Gastroesophageal sphincter (tissue), 4 donors: ENCODE results near the gene SLC6A9. TPM values are rescaled to one million over a fixed set of nuclear protein-coding genes. Genes with fewer than 3 reads are reported as not detected.

Experiments used
- ATAC-seq: fragments of 150-250 bp; one replicate; pipeline ENCODE4 v1.9.1; 2016; ENCODE audit warnings: mild to moderate bottlenecking, moderate library complexity
- H3K27ac ChIP-seq, 4 donors: fragments of 200-600 bp; sonication (generic) in 3 of 4; 1 replicate in 3 of 4; 2 replicates in 1 of 4; pipeline ENCODE4 v1.5.1; 2016 to 2019
- H3K27me3 ChIP-seq: fragments of 200-600 bp; sonication (generic); one replicate; pipeline ENCODE4 v1.5.1; 2019
- H3K36me3 ChIP-seq, 2 donors: fragments of 200-600 bp; sonication (generic); one replicate each; pipeline ENCODE4 v1.5.1; 2019; ENCODE audit warnings: control low read depth in 1 of 2
- H3K4me1 ChIP-seq, 3 donors: fragments of 200-600 bp; sonication (generic); 1 replicate in 2 of 3; 2 replicates in 1 of 3; pipeline ENCODE4 v1.5.1; 2016 to 2019; ENCODE audit warnings: control low read depth in 2 of 3
- H3K4me3 ChIP-seq, 2 donors: fragments of 200-600 bp; sonication (generic); one replicate each; pipeline ENCODE4 v1.5.1; 2019; ENCODE audit warnings: mild to moderate bottlenecking in 1 of 2, moderate library complexity in 1 of 2
- H3K9me3 ChIP-seq, 3 donors: fragments of 200-600 bp; sonication (generic); one replicate each; pipeline ENCODE4 v1.5.1; 2017 to 2019; ENCODE audit warnings: control low read depth in 2 of 3
- CTCF ChIP-seq, 4 experiments: fragments of 200-600 bp in 2 of 4; fragments of 450-650 bp in 2 of 4; sonication (generic) in 1 of 4; IDR thresholded peaks; one replicate each; pipeline ENCODE4 v1.5.1; 2017 to 2019; ENCODE audit warnings: antibody characterized with exemption in 4 of 4, mild to moderate bottlenecking in 2 of 4, moderate library complexity in 2 of 4
- EP300 ChIP-seq: sonication (generic); formaldehyde crosslinking; IDR thresholded peaks from one replicate; pipeline ENCODE4 v1.6.1; 2017; ENCODE audit warnings: antibody characterized with exemption, mild to moderate bottlenecking
- POLR2A ChIP-seq, 2 donors: fragments of 450-650 bp; IDR thresholded peaks; one replicate each; pipeline ENCODE4 v1.6.1; 2017; ENCODE audit warnings: antibody characterized with exemption in 2 of 2, mild to moderate bottlenecking in 2 of 2, moderate library complexity in 1 of 2
- POLR2AphosphoS5 ChIP-seq: sonication (generic); formaldehyde crosslinking; IDR thresholded peaks from one replicate; pipeline ENCODE4 v1.6.1; 2017; ENCODE audit warnings: antibody characterized with exemption
- WGBS, 2 donors: methylation state at CpG; one replicate each; pipeline ENCODE4 v1.1.5; 2018; ENCODE audit warnings: low coverage in 1 of 2; 5-methylcytosine and 5-hydroxymethylcytosine counted together
- total RNA-seq, 4 donors: library from RNA; depleted of rRNA; stranded (reverse); fragments of >200 nt; gene quantifications; one replicate each; pipeline ENCODE4 v1.1.0, GENCODE V29; 2016

SLC6A9 gene
- total RNA-seq, 4 donors from 2014 or later: 1.8 to 14.2 (median 7.5) TPM

- Histone ChIP-seq H3K36me3 (no peaks in the 10 kb centered on the region), H3K4me3 (peak within 1 kb of the TSS; percentile 52 to 74), H3K27ac (peak within 1 kb of the TSS; percentile 25 to 84 (median 80)), H3K4me1 (peaks cover 0 to 29% (median 7%) of the 10 kb centered on the region in 3 donors), H3K27me3 (no peaks in the 10 kb centered on the region), H3K9me3 (no peaks in the 10 kb centered on the region)
- TF ChIP-seq POLR2AphosphoS5 (peak; percentile 66), CTCF (IDR thresholded peaks at IDR 0.05) (peak in 2 of 4 experiments; percentile 5 to 11), POLR2A (IDR thresholded peaks at IDR 0.05) (peak in 1 of 2 donors; percentile 8), EP300 (no peak)
- peak; percentile 91 for ATAC-seq
- WGBS, 2 donors: 0 to 4% methylated on average over 8 to 9 of the region's 66 CpGs
Observed at GRCh38 chr1:43991476-43992231, 39.6 kb downstream of the SLC6A9 start, which contains the start of gene CCDC24. Gene CCDC24, plus strand, starts transcription at chr1:43991599. Its CDS starts 280 bp downstream, at chr1:43991879.

- H3K4me1 ChIP-seq: peaks cover 0 to 24% (median 7%) of the 10 kb centered on the region in 3 donors
- no peak for ATAC-seq
- peaks cover 0 to 4% of the 10 kb centered on the region in 2 donors for H3K36me3 ChIP-seq
- H3K9me3 ChIP-seq: no peaks in the 10 kb centered on the region
- peak overlapping the region; percentile 52 to 74 for H3K4me3 ChIP-seq
- TF ChIP-seq POLR2A (IDR thresholded peaks at IDR 0.05) (peak; percentile 9 to 19), EP300 (no peak), CTCF (IDR thresholded peaks at IDR 0.05) (no peak)
- peak overlapping the region; percentile 11 to 84 (median 80) for H3K27ac ChIP-seq
- 0% methylated on average over 1 of the region's 10 CpGs; no CpG with 5 or more reads in 1 of the 2 donors for WGBS, 2 donors
- H3K27me3 ChIP-seq: no peaks in the 10 kb centered on the region
Observed at GRCh38 chr1:43991200-43991475, 40.1 kb downstream of the SLC6A9 start.

- 0 to 20% methylated on average over 1 of the region's 19 CpGs for WGBS, 2 donors
- TF ChIP-seq POLR2AphosphoS5 (no peak), CTCF (IDR thresholded peaks at IDR 0.05) (no peak), POLR2A (IDR thresholded peaks at IDR 0.05) (no peak), EP300 (no peak)
- no peak for ATAC-seq
Observed at GRCh38 chr1:43990271-43991199, 40.7 kb downstream of the SLC6A9 start.

GRCh38 chr1:43987159-43987902, 43.9 kb downstream of the SLC6A9 start:
- TF ChIP-seq POLR2A (IDR thresholded peaks at IDR 0.05) (no peak), EP300 (no peak), CTCF (IDR thresholded peaks at IDR 0.05) (no peak), POLR2AphosphoS5 (no peak)
- no peak overlapping the region for H3K4me3 ChIP-seq
- H3K36me3 ChIP-seq: peaks cover 0 to 35% of the 10 kb centered on the region in 2 donors
- no peaks in the 10 kb centered on the region for H3K9me3 ChIP-seq
- no peak for ATAC-seq
- H3K27me3 ChIP-seq: no peaks in the 10 kb centered on the region
- 69 to 71% methylated on average over 2 to 6 of the region's 6 CpGs for WGBS, 2 donors
- peaks cover 0 to 17% (median 7%) of the 10 kb centered on the region in 3 donors for H3K4me1 ChIP-seq
- H3K27ac ChIP-seq: no peak overlapping the region

More at GRCh38 chr1:43990271-43991199, 40.7 kb downstream of the SLC6A9 start:
- H3K36me3 ChIP-seq: peaks cover 0 to 10% of the 10 kb centered on the region in 2 donors
- peaks cover 0 to 22% (median 7%) of the 10 kb centered on the region in 3 donors for H3K4me1 ChIP-seq
- H3K4me3 ChIP-seq: peak overlapping the region; percentile 52 to 74
- H3K27ac ChIP-seq: peak overlapping the region; percentile 11 to 84 (median 80)
- no peaks in the 10 kb centered on the region for H3K9me3 ChIP-seq
- no peaks in the 10 kb centered on the region for H3K27me3 ChIP-seq
